ENCODE measurements around the gene UQCRHL.
A peak's percentile ranks its signal among the peaks of the same experiment; 100 is the strongest.
"Not testable (repeated sequence)": the region's sequence is repeated elsewhere in the genome, so short reads cannot be mapped to it uniquely, and the experiment has no call there.

The UQCRHL gene

GRCh38 chr1:15807549-15807948 lies at the start of gene UQCRHL:
Gene UQCRHL (minus strand): TSS chr1:15807649. CDS start chr1:15807649, 0 bp downstream.
- DNase-seq: not testable (repeated sequence)

- DNase-seq: no peak
Observed at GRCh38 chr1:15856888-15857287, 49.4 kb upstream of the UQCRHL start.

GRCh38 chr1:15852828-15853302 lies 45.4 kb upstream of the UQCRHL start:
- no peak for DNase-seq

GRCh38 chr1:15852036-15852827 lies 44.8 kb upstream of the UQCRHL start:
- DNase-seq: no peak

GRCh38 chr1:15851210-15852035 lies 44.0 kb upstream of the UQCRHL start:
- no peak for DNase-seq

GRCh38 chr1:15850471-15851001 lies 43.1 kb upstream of the UQCRHL start:
- DNase-seq: no peak

GRCh38 chr1:15849775-15850324 lies 42.4 kb upstream of the UQCRHL start:
- DNase-seq: no peak

- no peak for DNase-seq
Observed at GRCh38 chr1:15848929-15849774, 41.7 kb upstream of the UQCRHL start.

- DNase-seq: no peak
Observed at GRCh38 chr1:15848143-15848928, 40.9 kb upstream of the UQCRHL start.

GRCh38 chr1:15847893-15848142 lies 40.4 kb upstream of the UQCRHL start:
- DNase-seq: no peak

GRCh38 chr1:15847100-15847892 lies 39.8 kb upstream of the UQCRHL start, which contains the start of gene SPEN:
Gene SPEN (plus strand): TSS chr1:15847707. CDS start chr1:15848068, 361 bp downstream.
- peak; percentile 91 for DNase-seq

- not testable (repeated sequence) for DNase-seq
Observed at GRCh38 chr1:15846056-15846455, 38.6 kb upstream of the UQCRHL start.

- no peak for DNase-seq
Observed at GRCh38 chr1:15843826-15844572, 36.5 kb upstream of the UQCRHL start.

- no peak for DNase-seq
Observed at GRCh38 chr1:15838721-15839120, 31.3 kb upstream of the UQCRHL start.

- no peak for DNase-seq
Observed at GRCh38 chr1:15837931-15838330, 30.5 kb upstream of the UQCRHL start.

- DNase-seq: no peak
Observed at GRCh38 chr1:15836772-15837669, 29.6 kb upstream of the UQCRHL start.

- not testable (repeated sequence) for DNase-seq
Observed at GRCh38 chr1:15836511-15836771, 29.0 kb upstream of the UQCRHL start.

- peak; percentile 91 for DNase-seq
Observed at GRCh38 chr1:15835741-15836510, 28.5 kb upstream of the UQCRHL start.
